Activated CD4-positive, alpha-beta T cell treated with anti-CD3 and anti-CD28 coated beads, Interleukin-2, amount 50 U/mL, for 24 hours (primary cell): Measurements from ENCODE around the gene FBRS.
"Not testable (repeated sequence)": the region's sequence is repeated elsewhere in the genome, so short reads cannot be mapped to it uniquely, and the experiment has no call there.

ENCODE experiments used
- DNase-seq, 2 donors: peaks; one replicate each; pipeline ENCODE4 v3.0.0-alpha.2; 2020; ENCODE audit warnings: low read depth in 1 of 2, low spot score in 1 of 2

The FBRS gene

DNA sequence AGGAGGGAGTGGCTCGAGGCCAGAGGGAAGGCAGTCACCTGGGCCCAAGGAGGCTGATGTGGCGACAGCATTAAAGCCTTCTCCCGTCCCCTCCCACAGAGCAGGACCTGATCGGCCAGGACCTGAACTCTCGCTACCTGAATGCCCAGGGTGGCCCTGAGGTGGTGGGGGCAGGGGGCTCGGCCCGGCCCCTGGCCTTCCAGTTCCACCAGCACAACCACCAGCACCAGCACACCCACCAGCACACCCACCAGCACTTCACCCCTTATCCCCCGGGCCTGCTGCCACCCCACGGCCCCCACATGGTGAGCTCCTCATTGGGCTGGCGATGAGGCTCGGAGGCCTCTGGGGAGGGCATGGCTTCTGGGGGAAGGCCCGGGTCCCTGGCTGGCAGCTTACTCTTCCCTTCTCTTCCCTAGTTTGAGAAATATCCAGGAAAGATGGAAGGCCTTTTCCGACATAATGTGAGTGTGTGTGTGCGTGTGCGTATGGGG is 6.4 kb downstream of the FBRS start:
- DNase-seq: no peak

DNA sequence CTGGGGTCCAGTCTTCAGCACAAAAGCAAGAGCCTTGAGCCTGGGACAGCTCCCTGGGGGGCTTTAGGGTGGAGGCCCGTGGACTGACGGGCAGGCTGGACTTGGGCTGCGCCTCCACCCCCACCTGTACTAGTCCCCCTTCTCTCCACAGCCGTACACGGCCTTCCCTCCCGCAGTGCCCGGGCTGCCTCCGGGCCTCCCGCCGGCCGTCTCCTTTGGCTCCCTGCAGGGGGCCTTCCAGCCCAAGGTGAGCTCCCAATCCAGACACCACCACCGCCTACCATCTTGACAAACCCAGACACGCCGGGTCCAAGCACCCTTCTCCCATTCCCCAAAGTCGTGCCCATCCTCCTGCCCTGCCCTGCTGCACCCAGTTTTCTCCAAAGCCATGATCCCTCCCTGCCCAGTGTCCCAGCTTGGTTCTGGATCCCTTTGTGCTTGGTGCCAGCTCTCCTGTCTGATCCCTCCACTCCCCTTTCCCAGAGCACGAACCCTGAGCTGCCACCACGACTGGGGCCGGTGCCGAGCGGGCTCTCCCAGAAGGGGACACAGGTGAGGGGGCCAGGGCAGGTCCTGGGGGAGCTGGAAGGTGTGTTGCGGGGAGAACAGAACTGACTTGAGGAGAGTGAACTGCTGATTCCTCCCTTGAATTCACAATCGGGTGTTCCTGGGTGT is 7.1 kb downstream of the FBRS start:
- DNase-seq: no peak

DNA sequence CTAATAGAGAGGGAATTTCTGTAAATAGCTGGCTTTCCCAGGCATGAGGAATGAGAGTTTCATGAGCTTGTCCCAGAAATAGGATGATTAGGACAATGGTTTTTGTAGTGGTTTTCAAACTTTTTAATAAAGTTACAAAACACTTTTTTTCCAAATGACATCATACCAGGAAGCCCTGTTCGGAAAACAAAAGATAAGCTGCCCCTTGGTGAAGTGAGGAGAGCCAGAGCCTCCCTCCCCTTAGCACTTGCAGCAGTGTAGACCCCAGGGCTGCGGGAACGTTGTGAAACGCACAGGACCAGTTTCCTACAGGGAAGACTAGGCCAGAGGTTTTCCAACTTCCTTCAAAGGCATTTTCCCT is 7.6 kb downstream of the FBRS start:
- no peak for DNase-seq

DNA sequence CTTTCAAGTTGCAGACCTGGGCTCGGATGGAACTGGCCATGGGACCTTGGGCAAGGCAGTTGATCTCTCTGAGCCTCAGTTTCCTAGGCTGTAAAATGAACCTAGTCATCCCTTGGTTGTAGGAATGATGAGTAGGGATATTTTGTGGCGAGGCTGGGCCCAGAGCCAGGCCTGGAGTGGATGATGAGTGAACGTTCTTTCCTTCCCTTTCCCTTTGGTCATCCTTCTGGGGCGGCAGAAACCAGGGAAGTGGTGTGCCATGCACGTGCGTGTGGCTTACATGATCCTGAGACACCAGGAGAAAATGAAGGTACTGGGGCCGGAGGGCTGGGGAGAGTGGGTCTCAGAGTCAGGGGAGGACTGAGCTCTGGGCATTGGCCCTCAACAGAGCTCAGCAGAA is 8.4 kb downstream of the FBRS start:
- DNase-seq: no peak

DNA sequence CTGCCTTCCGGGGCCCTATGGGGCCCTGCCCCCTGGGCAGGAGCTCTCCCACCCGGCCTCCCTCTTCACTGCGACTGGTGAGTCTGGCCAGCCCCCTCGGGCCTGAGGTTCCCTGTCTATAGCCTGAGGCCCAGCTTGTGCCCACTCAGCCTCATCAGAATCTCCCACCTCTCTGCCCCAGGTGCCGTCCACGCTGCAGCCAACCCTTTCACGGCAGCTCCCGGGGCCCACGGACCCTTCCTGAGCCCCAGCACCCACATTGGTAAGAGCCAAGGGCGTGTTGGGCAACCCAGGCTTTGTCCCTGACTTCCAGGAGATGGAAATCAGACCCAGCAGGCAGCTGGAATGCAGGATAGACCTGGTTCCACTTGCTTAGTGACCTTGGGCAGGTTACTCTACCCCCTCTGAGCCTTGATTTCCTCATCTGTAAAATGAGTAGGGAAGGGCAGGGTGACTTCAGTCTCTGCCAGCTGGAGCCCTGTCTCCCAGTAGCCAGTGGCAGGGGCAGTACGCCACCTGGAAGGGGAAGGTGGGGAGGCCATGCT is 9.2 kb downstream of the FBRS start:
- no peak for DNase-seq

DNA sequence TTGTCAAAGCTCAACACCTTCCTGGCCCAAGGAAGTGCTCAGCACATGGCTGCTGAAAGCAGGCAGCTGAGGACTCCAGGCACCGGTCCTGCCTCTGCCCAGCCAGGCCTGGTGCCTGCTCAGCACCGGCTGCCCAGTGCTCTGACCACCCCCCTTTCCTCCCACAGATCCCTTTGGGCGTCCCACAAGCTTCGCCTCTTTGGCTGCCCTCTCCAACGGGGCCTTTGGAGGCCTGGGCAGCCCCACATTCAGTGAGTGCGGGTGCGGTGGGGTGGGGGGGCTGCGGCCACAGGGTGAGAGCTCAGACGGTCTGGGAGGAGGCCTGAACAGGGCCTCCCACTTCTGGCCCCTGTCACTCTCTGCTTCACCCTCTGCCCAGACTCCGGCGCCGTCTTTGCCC is 10.2 kb downstream of the FBRS start:
- no peak for DNase-seq

DNA sequence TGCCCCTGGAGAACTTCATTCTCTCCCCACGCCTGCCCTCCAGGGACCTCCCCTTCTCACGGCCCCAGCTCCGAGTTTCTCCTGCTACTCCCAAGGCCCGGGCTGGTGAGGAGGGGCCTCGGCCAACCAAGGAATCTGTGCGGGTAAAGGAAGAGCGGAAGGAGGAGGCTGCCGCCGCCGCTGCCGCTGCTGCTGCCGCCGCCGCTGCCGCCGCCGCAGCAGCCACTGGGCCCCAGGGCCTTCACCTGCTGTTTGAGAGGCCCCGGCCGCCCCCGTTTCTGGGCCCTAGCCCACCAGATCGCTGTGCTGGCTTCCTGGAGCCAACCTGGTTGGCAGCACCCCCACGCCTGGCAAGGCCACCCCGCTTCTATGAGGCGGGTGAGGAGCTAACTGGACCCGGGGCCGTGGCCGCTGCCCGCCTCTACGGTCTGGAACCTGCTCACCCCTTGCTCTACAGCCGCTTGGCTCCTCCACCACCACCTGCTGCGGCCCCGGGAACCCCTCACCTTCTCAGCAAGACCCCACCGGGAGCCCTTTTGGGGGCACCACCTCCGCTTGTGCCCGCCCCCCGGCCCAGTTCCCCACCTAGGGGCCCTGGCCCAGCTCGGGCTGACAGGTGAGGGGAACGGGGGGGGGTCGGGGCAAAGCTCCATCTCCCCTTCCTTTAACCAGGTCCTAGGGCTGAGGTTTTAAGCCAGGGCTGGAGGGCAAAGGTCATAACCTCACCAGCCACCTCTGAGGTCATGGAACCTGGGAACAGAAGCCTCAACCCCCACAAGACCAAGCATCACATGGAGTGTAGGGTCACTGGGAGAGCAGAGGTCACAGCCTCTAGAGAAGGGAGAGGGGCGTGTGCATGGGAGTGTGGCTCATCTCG is 11.0 kb downstream of the FBRS start:
- no peak for DNase-seq

DNA sequence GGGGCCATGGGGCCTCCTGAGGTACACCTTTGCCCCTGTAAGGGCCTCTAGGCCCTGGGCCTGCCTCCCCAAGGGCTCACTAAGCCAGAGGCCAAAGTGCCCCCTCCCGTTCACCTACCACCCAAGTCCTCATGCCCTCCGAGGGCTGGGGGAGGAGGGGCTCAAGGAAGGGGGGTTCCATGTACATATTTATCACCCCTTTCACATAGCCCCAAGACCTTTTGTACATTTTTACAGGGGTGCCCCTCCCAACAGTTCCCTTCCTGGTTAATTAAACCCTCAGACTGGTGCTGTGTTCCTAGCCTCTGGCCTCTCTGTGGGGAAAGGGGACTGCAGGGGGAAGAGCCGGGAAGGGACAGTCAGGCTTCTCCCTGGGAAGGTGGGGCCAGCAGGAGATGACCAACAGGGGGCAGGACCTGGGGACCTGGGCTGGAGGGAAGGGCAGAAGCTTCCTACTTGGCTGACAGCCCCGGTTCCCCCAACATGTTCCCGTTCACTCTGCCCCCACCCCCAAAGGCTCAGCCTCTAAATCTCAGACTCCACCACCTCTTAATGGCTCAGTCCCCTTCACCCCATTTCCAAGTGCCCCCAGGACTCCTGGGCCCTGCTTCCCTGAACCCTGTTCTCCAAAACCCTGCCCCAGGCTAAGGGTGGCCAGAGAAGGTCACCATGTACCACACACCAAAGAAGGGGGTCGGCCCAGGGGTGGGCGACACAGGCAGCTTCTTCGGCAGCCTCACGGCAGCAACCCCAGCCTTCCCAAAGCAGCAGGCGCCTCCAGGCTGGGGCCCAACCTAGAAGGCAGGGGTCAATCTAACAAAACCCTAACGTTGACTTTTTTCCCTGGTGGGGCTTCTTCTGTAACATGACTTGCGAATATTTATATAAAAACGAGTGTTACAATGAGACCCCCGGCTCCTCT is 11.9 kb downstream of the FBRS start:
- DNase-seq: no peak

DNA sequence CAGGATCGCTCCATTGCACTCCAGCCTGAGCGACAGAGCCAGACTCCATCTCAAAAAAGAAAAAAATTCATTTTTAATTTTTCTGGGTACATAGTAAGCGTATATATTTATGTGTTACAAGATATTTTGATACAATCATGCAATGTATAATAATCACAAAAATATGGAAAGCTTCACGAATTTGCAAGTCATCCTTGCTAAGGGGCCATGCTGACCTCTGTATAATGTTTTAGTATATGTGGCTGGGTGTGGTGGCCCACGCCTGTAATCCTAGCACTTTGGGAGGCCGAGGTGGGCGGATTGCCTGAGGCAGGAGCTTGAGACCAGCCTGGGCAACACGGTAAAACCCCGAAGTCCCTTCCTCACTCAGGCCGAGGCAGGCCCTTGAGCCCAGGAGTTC is 16.9 kb downstream of the FBRS start:
- DNase-seq: no peak

DNA sequence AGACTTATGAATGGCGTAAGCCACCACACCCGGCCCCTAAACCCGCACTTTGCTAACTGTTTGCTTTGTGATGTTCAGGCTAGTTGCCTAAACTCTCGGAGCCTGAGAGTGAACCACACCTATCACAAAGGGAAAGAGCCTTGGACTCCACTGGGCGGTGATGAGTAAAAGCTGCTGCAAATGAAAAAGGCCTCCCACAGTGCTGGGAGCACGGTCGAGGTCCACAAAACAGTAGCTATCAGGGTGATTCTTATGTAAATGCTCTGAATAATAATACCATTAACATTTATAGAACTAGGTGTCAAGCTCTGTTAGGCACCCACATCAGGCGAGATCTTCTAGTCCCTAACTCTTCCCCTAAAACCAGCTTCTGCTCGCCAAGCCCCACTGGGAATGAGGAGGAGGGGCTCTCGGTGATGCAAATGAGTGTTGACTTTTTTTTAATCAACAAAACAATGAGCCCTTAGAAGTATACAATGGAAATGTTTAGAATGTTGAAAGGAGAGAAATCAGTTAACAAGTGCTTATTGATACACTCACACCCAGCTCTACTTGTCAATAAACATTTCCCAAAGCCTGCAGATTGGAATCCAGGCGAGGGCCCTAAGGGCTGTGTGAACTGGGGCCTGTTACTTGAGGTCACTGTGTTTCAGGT is 19.8 kb downstream of the FBRS start:
- no peak for DNase-seq

DNA sequence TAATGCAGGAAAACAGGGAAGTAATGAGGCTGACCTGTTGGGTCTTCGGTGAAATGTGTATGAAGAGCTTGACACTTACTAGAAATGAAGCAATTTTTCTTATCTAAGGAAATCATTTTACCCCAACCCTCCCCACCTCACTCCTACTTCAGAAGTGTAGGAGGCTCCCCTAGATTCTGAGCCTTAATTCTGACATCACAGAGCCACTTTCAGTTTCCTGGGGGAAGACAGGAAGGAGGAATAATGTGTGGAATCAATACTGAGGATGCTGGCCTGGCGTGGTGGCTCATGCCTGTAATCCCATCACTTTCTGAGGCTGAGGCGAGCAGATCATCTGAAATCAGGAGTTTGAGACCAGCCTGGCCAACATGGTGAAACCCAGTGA is 20.3 kb downstream of the FBRS start:
- DNase-seq: no peak

DNA sequence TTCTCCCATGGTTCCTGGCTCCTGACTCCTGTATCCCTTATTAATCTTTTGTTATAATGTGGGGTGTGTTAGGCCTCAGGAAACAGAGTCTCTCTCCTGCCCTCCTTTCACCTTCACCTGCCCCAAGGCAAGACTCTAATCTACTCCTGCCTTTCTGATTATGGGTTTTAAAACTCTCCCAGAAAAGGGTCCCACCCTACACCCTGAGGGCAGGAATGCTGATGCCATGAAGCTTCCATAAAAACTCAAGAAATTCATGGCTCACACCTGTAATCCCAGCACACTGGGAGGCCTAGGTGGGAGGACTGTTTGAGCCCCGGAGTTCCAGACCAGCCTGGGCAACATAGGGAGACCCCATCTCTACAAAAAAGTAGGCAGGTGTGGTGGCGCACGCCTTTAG is 22.1 kb downstream of the FBRS start:
- DNase-seq: no peak

DNA sequence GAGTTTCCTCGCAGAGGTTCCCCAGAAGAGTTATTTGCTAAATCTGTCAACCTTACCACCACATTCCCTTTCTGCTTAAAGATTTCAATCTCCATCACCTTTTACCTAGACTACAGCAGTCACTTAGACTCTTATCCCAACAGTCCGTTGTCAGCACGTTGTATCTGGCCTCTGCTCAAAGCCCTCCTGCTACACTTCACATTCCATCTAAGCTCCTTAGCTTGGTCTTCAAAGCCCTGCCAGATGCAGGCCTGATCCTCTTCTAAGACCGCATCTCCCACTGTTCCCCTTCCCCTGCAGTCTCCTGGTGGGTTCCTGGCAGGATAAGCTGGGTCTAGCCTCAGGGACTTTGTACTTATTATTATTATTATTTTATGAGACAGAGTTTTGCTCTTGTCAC is 30.5 kb downstream of the FBRS start:
- no peak for DNase-seq

DNA sequence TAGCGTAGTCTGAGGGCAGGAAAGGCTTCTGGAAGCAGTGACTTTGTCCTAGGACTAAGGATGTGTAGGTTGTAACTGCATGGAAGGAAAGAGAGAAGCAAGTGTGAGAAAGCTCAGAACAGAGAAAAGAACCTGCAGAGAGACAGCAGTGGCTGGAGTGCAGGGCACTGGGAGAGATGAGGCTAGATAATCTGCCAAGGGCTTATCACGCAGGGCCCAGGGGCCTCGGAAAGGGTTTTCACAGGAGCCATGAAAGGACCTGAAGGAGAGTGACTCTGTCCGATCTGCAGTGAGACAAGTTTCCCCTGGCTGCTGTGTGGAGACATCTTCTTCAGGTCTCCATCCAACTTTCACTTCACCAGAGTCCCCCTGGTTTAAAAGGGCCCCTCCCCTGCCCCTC is 33.7 kb downstream of the FBRS start:
- DNase-seq: no peak

DNA sequence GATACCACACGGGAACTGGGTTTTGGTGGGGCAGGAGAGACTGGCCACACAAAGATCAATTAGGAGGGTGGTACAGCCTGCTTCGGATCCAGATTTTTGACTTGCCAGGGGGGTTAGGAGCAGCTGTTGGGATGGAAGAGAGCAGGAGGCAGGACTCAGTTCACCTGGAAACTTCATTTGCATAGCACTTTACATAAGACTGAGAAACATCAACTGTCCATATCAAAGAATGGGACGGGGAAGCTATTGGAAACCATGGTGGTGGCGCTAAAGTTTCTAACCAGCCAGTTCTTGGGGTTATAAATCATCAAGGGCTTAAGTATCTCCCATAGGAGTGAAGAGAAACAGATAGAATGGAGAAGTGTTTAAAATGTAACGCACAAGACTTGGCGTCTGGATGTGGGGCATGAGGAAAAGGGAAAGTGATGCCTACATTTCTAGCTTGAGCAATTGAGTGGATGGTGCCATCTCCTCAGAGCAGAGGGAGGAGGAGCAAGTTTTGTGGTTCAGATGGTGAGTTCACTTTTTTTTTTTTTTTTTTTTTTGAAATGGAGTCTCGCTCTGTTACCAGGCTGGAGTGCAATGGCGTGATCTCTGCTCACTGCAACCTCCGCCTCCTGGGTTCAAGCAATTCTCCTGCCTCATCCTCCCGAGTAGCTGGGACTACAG is 34.3 kb downstream of the FBRS start:
- no peak for DNase-seq

DNA sequence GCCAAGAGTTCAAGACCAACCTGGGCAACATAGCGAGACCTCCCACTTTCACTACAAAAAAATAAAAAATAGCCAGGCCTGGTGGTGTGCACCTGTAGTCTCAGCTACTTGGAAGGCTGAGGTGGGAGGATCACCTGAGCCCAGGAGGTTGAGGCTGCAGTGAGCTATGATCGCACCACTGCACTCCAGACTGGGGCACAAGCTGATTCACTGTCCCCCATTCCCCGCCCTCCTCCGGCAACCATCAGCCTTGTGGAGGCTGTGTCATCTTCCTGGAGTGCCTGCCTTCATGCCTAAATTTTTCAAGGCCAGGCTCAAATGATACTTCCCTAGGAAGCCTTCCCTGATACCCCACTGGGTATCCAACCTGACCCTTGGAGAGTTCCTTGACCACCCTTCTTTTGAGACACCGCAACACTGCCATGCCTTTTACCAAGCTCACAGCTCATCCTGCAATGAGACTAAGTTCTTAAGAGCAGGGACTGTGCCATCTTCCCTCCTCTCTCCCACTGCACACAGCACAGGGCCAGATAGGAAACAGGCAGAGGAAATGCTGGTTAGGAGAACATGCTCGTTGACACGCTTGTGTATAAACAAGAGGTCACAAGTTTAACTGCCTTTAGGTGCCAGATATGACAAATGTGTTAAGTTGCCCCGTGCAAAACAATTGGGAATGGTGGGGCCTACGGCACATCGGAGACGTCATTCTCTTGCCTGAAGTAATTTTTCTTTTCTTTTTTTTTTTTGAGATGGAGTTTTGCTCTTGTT is 36.9 kb downstream of the FBRS start:
- DNase-seq: no peak

DNA sequence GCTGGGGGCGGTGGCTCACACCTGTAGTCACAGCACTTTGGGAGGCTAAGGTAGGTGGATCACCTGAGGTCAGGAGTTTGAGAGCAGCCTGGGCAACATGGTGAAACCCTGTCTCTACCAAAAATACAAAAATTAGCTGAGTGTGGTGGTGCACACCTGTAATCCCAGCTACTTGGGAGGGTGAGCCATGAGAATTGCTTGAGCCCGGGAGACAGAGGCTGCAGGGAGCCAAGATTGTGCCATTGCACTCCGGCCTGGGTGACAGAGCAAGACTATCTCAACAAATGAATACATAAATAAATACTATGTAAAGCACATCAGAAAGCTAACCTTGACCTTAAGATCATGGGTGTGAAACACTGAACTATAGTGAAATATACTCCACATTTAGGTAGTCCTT is 38.4 kb downstream of the FBRS start:
- not testable (repeated sequence) for DNase-seq

DNA sequence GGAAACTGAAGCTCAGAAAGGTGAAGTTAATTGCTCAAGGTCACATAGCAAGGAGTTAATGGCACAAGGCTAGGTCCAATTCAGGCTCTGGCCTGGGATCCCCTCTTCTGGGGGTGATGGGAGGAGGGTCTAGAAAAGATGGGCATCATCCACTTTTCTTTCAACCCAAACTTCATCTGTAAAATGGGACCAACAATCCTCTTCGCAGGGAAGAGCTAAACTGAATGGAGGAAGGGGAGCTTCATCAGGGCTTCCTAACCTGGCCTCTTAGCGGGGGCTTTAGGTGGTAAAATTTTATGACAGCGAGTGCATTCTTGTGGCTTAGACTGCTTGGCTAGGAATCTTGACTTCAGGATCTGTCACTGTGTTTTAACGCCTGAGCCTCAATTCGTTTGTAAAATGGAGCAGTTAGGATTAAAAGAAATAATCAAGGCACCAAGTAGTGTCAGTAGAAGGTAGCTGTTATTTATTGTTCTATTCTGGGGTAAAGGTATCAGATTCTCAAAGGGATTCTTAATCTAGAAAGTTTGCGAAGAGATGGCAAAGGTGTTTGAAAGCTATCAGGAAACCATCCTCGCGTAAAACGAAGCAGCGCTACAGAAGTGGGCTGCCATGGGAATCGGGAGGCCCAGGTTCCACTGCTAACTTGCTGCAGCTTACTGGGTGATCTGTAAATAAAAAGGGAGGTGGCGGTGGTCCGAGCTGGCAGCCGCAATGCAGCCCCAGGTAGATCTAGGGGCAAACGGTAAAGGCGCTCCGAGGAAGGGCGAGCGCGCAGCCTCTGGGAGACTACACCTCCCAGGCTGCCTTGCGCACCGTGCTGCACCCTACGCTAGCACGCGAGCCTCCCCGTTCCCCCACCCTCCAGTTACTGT is 39.3 kb downstream of the FBRS start:
- no peak for DNase-seq
